Measurements from ENCODE around the gene KIF1A. TPM values are rescaled to one million over a fixed set of nuclear protein-coding genes. Genes with fewer than 3 reads are reported as not detected.

Gene KIF1A
- total RNA-seq, 1 donor from 2014 or later, result 0.89 TPM

DNA sequence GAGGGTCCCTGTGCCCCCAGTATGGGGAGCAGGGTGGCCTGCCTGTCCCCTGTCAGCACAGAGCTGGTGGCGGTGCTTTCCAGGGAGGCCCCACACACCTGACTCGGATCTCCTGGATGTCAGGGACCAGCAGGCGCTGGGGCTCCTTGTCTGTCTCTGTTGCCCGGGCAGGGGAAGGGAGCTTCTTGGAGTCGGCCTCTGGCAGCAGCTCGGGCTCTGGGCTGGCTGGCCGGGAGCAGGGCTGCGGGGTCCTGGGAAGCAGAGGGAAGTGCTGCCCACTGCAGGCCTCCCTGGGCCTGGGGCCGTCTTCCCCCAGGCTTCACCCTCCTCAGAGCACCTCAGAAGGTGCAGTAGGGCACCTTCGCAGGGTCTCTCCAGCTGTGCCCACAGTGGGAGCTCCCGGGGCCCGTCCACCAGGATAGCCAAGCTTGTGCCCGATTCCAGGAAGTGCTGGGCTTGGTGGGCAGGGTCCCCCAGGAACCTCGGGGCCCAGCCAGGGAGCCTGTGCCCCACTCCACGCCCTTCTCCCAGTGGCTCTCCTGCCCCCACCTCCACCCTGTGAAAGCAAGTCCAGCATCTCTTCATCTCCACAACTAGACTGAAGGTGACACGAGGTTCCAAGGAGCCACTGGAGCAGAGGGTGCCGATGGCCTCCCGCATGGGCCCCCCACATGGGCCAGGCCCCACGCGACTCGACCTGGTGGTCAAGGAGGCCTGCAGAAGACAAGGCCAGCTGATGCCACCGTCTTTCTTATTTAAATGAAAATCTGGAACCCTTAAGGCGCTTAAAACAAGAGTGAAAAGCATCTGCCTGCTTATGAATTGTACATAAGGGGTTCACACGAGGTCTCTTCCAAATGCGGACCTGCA lies 100.1 kb downstream of the KIF1A start:
- DNase-seq, result no peak

DNA sequence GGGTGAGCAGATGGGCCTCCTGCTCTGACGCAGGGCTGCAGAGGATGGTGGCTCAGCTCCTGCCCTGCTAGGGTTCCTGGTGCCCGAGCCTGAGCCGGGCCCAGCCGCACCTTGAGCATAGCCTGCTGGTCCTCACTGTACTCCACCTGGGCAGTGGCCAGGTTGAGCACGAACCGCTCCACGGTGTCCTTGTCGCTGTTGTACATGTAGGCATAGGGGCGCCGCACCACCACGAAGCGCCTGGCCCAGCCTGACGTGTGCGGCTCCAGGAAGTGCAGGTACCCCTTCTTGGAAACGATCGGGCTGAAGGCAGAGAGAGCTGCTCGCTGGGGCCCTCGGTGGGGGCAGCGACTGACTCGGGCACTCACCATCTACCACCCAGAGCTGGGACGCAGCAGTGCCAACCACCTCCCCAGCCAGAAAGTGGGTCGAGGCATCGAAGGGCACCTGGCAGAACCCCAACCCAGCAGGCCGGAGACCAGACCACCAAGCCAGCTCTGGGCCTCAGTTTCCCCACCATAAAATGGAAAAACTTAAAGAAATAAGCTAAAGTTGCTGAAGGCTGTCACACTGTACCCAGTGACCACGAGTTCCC lies 101.0 kb downstream of the KIF1A start:
- no peak for DNase-seq

GRCh38 chr2:240717681-240718581 lies 102.1 kb downstream of the KIF1A start:
- no peak for DNase-seq

GRCh38 chr2:240717181-240717641 lies 102.8 kb downstream of the KIF1A start:
- DNase-seq, result no peak

- no peak for DNase-seq
Measured at GRCh38 chr2:240716130-240716798, 103.8 kb downstream of the KIF1A start.

GRCh38 chr2:240714747-240715725 lies 105.0 kb downstream of the KIF1A start:
- no peak for DNase-seq

- DNase-seq, result no peak
Measured at GRCh38 chr2:240713928-240714746, 105.9 kb downstream of the KIF1A start.

GRCh38 chr2:240713071-240713927 lies 106.7 kb downstream of the KIF1A start:
- DNase-seq, result no peak

- DNase-seq, result no peak
Measured at GRCh38 chr2:240712121-240712520, 107.9 kb downstream of the KIF1A start.

- DNase-seq, result no peak
Measured at GRCh38 chr2:240711701-240712100, 108.3 kb downstream of the KIF1A start.

DNA sequence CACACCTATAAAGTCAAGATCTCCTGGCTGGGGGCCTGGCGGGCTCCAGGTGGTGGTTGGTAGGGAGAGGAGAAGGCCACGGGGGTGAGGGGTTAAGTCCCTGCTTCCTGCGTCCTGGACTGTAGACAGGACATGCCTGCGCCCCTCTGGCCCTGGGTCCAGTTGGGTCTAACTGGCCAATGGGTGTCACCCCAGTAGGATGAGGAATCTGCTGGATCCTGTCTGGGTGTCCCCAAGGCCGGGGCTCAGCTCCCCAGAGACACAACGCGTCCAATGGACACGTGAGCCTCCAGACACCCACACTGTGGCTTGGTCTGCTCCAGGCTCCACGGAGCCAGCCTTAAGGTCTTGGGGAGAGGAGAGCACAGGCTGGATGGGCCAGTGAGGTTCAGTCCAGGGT lies 108.7 kb downstream of the KIF1A start:
- no peak for DNase-seq

DNA sequence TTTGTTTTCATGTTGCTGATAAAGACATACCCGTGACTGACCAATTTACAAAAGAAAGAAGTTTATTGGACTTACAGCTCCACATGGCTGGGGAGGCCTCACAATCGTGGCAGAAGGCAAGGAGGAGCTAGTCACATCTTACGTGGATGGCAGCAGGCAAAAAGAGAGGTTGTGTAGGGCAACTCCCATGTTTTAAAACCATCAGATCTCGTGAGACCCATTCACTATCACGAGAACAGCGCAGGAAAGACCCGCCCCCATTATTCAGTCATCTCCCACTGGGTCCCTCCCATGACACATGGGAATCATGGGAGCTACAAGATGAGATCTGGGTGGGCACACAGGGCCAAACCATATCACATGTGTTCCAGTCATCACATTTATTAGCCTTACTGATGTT lies 111.6 kb downstream of the KIF1A start:
- no peak for DNase-seq

DNA sequence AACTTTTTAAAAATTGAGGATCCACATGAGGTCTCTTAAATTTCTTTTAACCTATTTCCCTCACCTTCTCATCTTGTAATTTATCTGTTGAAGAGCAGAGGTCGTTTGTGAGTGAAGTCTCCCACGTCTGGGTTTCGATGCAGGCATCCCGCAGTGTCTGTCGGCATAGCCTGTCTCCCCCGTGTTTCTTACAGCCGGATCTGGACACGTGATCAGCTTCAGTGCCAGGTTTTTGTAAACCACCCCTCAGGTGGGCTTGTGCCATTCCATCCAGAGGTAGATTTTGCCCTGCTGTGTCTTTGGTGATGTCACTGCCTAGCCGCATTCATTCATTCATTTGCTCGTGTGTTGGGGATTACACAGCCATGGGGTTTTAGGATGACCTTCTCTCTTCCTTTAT lies 112.2 kb downstream of the KIF1A start:
- DNase-seq, result no peak

DNA sequence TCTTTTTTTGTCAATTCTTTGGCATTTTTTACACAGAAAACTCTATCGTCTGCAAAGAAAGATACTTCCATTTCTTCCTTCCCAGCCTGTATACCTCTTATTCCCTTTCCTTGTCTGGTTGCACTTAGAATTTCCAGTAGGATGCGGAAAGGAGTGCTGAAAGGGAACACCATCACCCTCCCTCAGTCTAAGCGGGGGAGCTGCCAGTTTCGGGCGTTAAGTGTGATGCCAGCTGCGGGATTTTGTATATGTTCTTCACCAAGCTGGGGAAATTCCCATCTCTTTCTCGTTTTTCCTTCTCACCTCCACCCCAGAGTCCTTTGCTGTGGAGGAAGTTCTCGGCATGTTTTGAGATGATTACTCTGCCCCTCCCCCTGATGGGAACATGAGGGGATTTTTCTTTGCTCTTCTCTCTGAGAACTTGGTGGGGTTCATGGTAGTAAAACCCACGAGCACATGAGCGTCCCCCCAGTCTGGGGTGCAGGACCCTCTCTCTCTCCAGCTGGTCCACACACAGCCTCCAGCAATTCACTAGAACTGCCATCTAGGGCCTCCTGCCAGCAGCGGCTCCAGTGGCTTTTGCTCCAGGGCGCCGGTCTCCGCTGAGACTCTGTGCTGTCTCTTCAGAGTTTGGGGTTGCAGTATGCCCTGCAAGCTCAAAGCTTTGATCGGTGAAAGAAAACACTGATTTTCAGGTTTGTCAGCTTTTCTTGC lies 112.8 kb downstream of the KIF1A start:
- no peak for DNase-seq

DNA sequence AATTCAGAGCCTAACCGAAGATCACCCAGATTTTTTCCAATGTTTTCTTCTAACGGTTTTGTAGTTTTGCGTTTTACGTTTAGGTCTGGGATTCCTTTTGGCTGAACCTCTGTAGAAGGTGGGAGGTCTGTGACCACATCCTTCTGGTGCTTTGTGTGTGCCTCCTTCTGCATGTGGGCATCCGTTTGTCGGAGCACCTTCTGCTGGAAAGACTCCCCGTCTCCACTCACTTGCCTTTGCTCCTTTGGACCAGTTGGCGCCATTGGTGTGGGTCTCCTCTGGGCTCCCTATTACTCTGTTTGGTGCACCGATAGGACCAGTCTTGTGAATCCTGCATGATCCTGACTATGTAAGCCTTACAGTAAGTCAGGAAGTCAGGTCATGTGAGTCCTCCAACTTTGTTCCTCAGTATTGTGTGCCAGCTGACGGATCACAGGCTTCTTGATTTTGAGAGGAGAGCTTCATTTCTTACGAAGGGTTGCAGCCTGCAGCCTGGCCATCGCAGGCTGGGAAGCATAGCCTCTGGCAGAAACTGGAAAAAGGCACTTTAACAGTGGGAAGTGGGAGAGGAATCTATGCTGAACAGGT lies 114.7 kb downstream of the KIF1A start:
- DNase-seq, result no peak

DNA sequence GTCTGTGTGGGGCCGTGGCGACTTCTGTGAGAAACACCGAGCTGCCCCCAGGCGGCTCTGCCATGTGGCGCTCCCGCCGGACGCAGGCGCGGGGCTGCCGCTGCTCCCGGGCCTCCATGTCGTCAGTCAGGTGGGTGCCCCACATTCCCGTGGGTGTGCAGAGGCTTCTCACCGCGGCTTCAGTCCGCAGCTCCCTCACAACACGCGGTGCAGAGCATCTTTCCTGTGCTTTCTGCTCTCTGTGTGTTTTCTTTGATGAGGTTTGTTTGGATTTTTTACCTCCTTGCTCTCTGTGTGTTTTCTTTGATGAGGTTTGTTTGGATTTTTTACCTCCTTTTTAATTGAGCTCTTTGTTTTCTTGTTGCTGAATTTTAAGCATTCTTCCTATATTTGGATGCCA lies 115.4 kb downstream of the KIF1A start:
- DNase-seq, result no peak

- DNase-seq, result no peak
Measured at GRCh38 chr2:240703417-240704341, 116.3 kb downstream of the KIF1A start.

All from skin of body (tissue), 2 donors.